CD4-positive, alpha-beta T cell treated with Interleukin-15 for 1 hour (primary cell): ENCODE results near the gene SOX10.
A peak's percentile ranks its signal among the peaks of the same experiment; 100 is the strongest.

ENCODE experiments used
- DNase-seq: peaks from one replicate; pipeline ENCODE4 v3.0.0-alpha.2; 2020

Gene SOX10

DNA sequence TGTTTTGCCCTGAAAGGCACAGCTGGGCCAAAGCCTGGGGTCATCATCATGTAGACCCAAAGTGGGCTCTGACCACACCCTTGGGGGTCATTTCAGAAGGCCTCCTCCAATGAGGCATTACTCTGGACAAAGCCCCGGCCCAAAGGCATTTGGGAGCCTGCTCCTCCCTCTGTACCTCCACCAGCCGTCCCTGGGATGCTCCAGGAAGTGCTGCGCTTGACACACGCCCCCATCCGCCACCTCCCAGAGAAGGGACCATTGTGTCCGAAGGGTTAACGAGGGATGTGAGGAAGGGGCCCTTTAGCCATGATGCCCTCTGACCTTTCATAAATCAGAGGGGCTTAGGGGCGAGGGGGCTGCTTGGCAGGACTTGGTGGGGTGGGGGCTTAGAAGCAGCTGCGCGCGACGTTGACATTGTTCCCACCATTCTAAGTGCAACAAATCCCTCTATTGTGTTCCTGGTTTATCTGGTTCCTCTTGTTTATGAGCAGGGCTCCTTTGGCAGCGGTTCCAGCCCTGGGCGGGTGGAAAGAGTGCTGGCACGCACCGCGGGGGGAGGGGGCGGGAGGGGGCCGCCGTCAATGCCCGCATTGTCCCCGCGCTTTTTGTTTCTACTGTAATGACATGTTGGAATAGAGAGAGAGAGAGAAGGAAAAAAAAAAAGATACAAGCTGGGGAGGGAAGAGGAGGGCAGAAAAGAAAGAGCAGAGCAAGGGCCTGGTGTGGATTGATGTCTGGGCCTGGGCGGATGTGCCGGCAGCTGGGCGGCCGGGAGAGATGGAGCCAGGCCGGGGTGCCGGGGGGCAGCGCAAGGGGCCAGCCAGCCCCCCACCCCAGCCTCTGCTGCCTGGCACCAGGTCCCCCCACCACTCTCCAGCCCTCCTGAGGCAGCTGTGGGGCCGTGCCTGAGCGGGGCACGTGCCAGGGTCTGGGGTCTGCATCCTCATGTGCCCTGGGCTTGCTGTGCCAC lies 32.1 kb upstream of the SOX10 start:
- no peak for DNase-seq

DNA sequence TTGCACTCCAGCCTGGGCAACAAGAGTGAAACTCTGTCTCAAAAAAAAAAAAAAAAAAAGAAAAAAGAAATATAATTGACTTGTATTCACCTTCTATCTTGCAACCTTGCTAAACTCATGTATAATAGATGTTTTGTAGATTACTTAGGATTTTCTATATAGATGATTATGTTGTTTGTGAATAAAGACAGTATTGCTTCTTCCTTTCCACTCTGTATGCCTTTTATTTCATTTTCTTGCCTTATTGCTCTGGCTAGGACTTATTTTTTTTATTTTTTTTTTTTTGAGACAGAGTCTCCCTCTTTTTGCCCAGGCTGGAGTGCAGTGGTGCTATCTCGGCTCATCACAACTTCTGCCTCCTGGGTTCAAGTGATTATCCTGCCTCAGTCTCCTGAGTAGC lies 29.7 kb upstream of the SOX10 start:
- no peak for DNase-seq

DNA sequence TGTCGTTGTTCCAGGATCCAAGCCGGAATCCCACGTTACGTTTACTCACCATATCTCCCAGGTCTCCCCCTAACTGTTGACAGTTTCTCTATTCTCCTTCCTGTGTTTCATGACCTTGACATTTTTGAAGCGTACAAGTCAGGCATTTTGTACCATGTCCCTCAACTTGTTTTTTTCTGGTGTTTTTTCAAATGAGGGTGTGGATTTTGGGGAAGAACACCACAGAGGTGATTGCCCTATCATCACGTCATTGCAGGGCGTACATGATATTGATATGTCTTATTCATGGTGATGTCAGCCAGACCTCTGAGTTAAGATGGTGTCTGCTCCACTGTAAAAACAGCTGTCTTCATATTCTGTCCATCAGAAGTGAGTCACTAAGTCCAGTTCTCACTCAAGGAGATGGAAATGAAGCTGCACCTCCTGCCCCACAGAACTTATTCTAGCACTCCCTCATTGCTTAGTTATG lies 28.3 kb upstream of the SOX10 start:
- DNase-seq: no peak

DNA sequence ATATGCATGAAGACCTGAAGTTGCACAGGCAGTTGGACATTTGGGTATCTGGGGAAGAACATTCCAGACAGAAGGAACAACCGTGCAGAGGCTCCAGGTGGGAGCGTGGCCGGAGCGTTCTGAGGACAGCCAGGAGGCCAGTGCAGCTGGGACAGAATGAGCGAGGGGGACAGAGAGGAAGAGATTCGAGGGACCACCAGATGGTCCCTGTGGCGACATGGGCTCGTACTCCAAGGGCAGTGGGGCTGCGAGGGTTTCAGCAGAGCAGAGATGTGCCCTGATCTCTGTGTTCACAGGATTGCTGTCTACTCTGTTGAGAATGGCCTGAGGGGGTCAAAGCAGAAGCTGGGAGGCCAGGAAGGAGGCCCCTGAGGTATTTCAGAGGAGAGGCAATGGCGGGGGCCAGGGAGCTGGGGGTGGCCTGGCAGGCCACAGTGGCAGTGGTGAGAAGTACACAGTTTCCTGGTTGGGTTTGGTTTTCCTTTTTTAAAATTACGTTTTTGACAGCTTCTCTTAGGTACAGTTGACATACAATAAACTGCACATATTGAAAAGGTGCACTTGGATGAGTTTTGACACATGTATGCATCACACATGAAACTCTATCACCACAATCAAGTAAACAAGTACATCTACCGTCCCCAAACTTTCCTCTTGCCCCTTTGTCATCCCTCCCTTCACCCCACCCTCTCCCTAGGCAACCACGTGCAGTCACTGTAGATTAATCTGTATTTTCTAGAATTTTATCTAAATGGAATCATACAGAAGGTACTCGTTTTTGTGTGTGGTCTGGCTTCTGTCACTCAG lies 24.8 kb upstream of the SOX10 start:
- no peak for DNase-seq

DNA sequence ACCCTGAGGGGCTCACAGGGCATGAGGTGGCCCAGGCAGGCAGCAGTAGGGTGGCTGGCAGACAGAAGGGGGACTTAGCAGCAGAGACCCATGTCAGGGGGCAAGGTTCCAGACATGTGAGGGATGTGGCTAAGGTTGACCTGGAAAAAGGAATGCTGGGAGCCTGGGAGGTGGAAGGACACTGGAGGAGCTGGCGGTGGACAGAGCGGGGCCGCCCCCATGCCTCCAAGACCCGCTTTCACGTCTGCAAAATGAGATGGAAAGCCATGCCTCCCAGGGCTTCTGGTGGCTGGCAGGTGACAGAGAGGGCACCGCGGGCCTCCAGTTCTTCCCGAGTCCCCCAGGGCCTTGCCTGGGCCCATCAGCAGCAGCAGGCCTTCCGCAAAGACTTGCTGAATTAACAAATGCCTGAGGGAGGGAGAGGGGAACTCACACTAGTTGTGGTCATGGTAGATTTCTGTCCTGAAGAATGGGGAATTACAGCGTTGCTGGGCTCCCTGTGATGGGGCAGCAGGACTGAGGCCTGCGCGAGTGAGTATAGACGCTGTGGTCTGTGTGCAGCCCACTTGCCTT lies 23.1 kb upstream of the SOX10 start:
- DNase-seq: no peak

DNA sequence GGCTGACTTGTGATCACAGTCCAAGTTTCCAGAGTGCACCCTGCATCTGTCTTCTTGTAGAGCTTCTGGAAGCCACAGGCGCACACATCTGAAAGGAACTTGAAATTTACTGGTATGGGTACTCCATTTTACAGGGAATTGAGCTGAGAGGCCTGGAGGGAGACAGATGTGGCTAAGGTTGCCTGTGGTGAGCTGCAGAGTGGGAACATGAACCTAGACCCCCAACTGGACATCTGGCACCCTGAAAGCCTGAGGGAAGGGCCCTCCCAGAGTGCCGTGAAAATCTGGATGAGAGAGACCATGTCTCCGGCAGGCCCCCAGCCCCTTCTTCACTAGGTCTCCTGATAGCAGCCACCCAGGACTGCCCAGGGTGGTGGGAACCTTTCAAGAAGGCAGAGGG lies 22.6 kb upstream of the SOX10 start:
- no peak for DNase-seq

DNA sequence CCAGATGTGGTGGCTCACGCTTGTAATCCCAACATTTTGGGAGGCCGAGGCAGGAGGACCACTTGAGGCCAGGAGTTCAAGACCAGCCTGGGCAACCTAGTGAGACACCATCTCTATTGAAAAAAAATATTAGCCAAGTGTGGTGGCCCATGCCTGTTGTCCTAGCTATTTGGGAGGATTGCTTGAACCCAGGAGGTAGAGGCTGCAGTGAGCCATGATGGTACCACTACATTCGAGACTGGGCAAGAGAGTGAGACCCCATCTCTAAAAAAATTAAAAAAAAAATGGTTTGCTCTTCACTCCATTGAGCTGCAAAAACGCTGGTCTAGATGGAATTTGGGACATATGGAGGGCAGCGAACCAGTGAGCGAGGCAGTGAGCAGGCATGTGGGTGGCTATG lies 21.6 kb upstream of the SOX10 start:
- DNase-seq: no peak

DNA sequence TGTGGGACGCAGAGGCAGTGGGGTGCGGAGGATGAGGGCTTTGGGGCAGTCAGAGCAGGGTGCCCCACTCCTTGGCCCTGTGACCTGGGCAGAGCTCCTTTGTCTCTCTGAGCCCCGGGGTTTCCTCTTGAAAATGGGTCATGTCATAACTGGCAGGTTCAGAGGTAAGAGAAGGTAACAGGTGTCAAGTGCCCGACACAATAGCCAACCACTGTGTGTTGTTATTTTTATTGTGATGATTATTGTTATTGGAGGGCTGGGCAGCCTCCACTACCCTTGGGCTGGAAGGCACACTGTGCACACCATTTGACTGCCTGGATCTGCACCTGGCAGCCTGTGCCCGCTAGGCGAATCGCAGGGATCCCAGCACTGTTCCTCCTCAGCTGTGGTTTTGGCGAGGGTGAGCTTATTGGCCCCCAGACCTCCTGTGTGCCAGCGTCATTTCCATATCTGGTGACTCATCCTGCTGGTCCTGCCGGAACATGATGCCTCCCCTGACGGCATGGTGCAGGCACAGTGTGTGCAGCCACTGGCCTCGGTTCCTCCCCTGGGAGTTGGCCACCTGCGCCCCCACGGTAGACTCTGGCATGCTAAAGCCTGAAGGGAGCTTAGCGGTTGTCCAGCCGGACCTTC lies 15.4 kb upstream of the SOX10 start:
- peak; percentile 27 for DNase-seq

DNA sequence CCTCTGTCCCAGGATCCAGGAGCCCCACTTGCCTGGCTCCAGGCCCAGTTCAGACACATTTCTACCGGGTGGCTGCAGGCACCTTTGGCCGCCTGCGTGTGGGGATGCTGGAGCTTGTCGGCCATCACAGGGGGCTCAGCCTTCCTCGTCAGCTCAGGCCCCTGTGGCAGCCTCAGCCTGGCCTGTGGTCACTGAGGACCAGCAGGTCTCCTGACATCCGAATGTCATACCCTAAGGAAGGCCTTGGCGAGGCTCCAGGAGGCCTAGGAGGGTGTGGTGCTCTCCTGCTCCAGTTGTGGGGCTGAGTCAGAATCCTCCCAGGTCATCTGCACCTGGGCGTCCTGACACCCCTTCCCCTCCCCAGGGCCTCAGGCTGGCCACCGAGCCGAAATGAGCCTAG lies 14.9 kb upstream of the SOX10 start:
- no peak for DNase-seq

DNA sequence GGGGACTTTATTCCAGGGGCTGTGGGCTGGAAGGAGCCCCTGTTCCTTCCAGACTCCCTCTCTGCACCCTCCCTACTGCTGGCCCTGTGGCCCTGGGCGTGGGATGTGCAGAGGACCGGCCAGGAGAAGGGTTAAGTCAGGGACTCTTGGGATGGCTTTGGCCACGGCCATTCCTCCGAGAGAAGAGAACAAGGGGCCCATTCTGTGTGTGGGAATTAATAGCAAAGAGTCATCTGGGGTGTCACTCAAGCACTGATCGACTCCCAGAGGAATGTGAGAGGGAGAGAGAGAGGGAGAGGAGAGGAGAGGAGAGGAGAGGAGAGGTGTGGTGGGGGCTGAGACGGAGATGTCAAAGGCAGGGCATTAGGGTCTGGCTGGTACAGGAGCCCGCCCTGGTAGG lies 14.2 kb upstream of the SOX10 start:
- no peak for DNase-seq

DNA sequence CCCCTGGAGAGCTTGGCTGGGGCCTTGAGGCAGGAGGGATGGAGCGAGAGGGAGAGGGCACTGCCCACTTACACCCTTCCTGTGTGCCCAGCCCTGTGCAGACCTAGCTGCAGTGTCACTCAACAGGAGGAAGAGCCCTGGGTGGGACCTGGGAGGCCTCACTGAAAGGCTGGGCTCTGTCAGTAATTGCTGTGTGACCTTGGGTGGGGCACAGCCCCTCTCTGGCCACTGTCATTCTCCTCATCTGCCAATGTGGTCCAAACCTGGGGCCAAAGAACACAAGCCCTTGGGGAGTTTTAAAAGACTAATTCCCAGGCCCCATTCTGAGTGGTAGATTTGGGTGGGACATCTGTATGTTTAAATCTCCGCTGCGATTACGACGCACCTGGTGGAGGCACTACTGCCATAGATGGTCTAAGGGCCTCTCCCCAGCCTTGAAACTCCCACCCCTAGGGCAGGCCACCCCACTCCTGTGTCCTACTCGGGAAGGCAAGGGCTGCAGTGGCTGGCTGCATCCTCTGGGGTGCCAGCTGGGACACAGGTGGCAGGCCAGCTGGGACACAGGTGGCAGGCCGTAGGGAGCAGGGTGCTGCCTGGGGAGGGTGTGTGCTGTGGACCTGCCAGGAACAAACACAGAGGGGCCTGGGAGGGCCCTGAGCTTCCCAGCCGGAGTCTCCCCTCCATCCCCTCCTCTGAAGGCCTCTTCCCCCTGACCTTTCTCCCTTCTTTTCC lies 12.3 kb upstream of the SOX10 start:
- DNase-seq: no peak

DNA sequence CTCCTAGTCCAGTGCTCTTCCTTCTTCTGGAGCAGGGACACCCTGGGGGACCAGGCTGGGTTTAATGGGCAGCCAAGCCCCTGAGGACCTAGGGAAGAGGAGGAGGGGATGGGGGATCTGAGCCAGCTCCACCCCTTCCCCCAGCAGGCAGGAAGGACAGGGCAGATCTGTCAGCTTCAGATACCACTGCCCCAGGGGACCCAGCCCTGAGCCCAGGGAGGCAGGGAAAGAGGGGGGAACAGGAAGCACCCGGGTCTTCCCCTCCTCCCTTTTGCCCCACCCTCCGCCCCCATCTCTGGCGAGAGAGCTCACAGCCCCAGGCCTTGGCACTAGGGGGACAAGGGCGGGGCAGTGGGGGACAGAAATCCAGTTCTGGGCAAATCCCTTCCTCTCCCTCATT lies 11.7 kb upstream of the SOX10 start:
- DNase-seq: no peak

DNA sequence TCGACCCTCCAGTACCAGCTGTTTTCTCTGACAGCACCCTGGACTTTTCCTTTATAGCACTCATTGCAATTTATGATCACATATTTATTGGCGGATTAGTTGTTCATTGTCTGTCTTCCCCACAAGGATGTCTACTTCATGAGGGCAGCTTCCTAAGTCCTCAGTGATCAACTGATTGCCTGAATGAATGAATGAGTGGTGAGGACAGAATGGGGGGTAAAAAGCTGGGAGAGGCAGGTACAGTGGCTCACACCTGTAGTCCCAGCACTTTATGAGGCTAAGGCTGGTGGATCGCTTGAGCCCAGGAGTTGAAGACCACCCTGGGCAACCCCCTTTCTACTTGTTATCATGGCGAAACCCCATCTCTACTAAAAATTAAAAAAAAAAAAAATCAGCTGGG lies 11.1 kb upstream of the SOX10 start:
- no peak for DNase-seq

DNA sequence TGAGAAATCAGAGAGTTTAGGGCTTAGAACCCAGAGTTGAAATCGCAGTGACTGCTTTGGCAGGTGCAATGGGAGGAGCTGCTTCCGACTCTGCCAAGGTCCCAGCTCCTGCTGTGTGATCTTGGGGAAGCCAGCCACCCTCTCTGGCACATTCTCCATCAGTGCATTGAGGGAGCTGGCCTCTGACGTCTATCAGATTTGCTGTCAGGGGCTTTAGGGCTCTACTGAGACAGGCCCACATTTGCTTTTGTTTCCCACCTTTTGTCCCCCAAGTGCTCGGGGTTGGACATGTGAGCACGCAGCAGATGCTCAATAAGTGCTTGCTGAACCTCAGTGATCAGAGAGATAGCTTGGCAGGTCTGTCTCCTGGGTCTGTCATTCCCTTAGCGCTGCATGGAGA lies 10.6 kb upstream of the SOX10 start:
- no peak for DNase-seq

DNA sequence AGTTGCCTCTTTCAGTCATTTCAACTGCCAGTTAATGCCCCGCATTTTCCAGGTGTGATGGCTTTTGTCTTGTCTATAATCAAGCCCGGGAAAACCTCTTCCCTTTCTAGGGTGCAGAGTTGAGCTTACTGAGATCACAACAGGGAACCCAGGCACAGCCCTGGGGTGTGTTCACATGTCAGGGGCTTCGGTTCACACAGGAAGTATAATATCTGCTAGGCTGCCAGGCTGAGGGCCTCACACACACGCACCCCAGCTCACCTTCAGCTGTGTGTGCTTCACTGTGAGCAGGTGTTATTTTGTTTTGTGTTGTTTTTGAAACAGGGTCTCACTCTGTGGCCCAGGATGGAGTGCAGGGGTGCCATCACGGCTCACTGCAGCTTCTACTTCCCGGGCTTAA lies 9.7 kb upstream of the SOX10 start:
- DNase-seq: peak; percentile 38

DNA sequence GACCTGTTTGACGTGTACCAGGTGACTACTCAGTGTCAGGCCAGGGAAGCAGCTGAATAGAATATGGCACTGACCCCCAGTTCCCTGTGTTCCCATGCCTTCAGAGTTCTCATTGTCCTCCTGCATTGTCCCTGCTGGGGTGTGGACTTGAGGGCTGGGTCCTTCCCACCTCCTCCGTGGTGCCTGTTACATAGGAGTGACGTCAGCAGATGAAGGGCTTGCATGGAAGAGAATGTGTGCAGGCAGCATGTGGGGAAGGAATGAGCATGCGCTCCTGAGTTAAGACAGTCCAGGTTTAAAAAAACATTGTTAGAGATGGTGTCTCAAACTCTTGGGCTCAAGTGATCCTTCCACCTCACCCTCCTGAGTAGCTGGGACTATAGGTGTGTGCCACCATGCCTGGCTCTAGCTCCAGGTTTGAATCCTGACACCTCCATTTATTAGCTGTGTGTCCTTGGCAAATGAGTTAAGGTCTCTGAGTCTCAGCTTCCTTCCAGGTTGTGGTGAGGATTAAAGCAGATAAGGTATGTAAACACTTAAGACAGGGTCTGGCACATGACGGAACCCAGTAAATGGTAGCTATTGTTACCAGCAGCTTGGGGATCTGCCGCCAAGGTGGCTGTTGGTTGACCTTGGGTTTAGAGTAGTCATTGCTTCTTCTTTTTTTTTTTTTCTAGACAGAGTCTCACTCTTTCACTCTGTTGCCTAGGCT lies 7.5 kb upstream of the SOX10 start:
- no peak for DNase-seq

DNA sequence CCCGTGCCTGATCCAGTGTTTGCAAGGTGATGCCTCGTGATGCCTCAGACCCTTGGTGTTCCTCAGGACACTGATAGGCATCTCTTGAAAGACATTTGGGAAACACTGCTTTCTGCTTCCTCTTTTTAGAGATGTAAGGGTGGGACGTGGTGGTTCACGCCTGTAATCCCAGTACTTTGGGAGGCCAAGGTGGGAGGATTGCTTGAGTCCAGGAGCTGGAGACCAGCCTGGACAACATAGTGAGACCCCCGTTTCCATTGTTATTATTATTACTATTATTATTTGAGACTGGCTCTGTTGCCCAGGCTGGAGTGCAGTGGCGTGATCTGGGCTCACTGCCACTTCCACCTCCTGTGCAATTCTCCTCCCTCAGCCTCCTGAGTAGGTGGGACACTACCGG lies 6.5 kb upstream of the SOX10 start:
- DNase-seq: no peak

DNA sequence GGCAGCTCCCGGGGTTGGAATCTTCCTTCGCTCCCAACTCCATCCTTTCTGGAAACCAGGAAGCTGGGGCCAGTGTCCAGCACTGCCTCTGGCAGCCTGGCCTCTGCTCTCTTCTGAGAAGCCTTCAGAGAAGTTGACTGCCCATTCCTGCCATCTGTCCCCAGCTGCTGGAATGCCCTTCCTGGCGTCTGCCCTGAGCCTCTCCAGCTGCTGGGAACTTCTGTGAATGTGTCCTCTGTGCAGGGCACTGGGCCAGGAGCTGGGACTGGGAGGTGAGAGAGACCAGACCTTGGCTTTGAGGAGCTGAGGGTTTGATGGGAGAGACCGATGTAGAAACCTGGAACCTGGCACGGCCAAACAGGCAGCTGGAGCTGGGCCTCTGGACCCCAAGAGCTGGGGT lies 5.9 kb upstream of the SOX10 start:
- DNase-seq: no peak

DNA sequence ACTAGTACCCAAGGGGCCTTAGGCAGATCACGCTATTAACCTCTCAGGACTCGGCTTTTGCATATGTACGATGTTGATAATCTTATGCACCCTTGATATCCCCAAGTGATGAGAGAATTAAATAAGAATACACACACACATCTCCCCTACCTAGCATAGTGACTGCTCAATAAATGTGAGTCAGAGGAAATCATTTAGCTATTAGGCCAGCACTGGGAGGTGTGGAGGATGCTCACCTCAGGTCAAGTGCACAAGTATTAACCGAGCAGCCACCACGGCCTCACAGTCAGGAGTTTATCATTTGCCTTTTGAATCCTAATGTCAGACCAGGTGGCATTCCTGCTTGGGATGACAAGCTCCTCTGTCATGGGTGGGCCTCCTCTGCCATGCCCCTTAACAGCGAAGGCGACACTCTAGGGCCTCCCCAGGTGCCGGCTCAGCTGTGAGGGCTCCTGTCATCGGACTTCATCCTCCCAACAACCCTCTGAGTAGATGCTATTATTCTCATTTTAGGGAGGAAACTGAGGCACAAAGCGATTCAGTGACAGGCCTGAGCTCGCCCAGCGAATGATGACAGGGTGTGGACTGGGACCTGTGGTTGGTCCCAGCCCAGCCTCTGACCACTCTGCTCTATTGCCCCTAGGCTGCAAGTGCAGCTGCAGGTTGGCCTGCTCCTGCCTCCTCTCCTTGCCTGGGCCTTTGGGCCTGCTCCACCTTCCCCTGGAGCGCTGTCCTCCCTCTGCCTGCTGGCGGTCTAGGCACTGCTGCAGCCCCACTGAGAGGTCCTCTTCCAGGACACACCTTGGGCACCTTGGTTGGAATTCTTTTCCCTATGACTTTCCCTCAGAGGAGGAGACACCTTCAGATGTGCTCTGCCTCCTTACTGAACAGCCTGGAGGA lies 5.0 kb upstream of the SOX10 start:
- DNase-seq: no peak

DNA sequence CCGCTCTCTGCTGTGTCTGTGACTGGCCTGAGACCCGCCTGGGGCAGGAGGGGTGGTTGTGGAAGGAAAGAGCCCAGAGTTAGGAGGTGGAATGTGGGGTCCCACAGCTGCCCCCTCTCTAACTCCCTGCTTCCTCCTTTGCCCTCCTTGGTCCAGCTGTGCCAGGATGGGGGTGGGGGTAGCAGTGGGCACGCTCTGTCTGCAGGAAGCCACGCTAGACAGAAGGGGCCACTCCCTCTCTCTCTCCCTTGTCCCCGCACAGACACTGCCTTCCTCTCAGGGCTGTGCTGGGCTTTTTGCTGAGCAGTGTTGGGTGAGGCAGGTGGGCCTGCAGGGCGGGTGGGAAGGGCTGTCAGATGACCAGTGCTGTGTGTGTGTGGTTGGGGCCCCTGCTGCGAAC lies 2.0 kb upstream of the SOX10 start:
- no peak for DNase-seq
